MCF 10A (cell line): ENCODE results near the gene RHOXF2B. TPM values are rescaled to one million over a fixed set of nuclear protein-coding genes. Genes with fewer than 3 reads are reported as not detected.
"Not testable (repeated sequence)": the region's sequence is repeated elsewhere in the genome, so short reads cannot be mapped to it uniquely, and the experiment has no call there.

Experiments
- BruUV-seq: library from RNA; stranded (reverse); fragments of 400-500 nt; replicated peaks from 2 replicates; lab custom pipeline; 2021; lab: Mats Ljungman, UMichigan
- CTCF ChIA-PET: fragments of 300-600 bp; sonication (Branson Sonifier 250); formaldehyde crosslinking; extraction: SDS; loops from one replicate; lab custom pipeline; 2021; ENCODE audit warnings: antibody characterized with exemption, inconsistent platforms; lab: Yijun Ruan, JAX
- POLR2A ChIA-PET: fragments of 300-600, 350-650 bp; sonication (Branson Sonifier 250); formaldehyde crosslinking; extraction: SDS; loops from one replicate; lab custom pipeline; 2020; ENCODE audit warnings: antibody characterized with exemption, inconsistent platforms; lab: Yijun Ruan, JAX
- DNase-seq: peaks from one replicate; pipeline ENCODE4 v3.0.0-alpha.2; 2018; ENCODE audit not compliant: unreplicated experiment
- H3K27ac Mint-ChIP-seq: one replicate; pipeline ENCODE4 v1.8.0; 2022; ENCODE audit warnings: mild to moderate bottlenecking, low read depth, mixed read lengths; ENCODE audit not compliant: unreplicated experiment
- H3K27me3 Mint-ChIP-seq: one replicate; pipeline ENCODE4 v1.8.0; 2022; ENCODE audit warnings: mixed read lengths; ENCODE audit not compliant: insufficient read depth, unreplicated experiment
- H3K36me3 Mint-ChIP-seq: one replicate; pipeline ENCODE4 v1.8.0; 2022; ENCODE audit warnings: mild to moderate bottlenecking, moderate library complexity, mixed read lengths; ENCODE audit not compliant: insufficient read depth, unreplicated experiment
- H3K4me1 Mint-ChIP-seq: one replicate; pipeline ENCODE4 v1.8.0; 2022; ENCODE audit warnings: mixed read lengths; ENCODE audit not compliant: insufficient read depth, unreplicated experiment
- H3K4me3 Mint-ChIP-seq: one replicate; pipeline ENCODE4 v1.8.0; 2022; ENCODE audit warnings: mild to moderate bottlenecking, moderate library complexity, mixed read lengths; ENCODE audit not compliant: unreplicated experiment
- H3K9me3 Mint-ChIP-seq: one replicate; pipeline ENCODE4 v1.8.0; 2022; ENCODE audit warnings: mixed read lengths; ENCODE audit not compliant: unreplicated experiment
- CTCF ChIP-seq: fragments of 200-600 bp; IDR thresholded peaks from one replicate; pipeline ENCODE4 v1.8.0; 2022; ENCODE audit warnings: antibody characterized with exemption, mild to moderate bottlenecking; ENCODE audit not compliant: unreplicated experiment
- intact Hi-C: fragments of 100-400 bp; cut with micrococcal nuclease; formaldehyde crosslinking; loops from 2 replicates; pipeline ENCODE4 v1.14.1; 2022
- total RNA-seq: library from RNA; stranded (reverse); gene quantifications from 2 replicates; pipeline ENCODE4 v1.2.3, GENCODE V29; 2022

RHOXF2B gene
- total RNA-seq, 1 experiment from 2014 or later = not detected

DNA sequence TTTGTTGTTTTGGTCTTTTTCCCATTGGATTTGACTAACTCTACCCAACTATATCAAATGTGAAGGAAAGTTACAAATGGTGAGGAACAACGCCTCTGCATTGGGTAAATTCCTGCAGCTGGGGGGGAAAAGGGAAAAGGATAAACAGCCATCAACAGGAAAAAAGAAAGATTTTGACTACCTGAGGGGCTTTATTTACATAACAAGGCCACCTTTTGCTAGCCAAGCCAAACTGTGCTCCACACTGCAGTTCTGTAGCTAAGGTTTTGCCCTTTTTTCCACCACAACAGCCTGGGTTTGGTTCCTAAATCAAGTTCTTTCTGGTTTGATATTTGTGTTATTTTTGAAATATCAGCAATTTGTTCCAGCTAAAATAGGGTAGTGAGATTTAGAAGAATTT lies 40.8 kb downstream of the RHOXF2B start:
- CTCF ChIA-PET = interaction anchor here (0.7 to 1.4 kb wide), 2 partner anchors 174 to 177 kb away, joined by 3 to 6 read pairs; no protein-coding TSS in a partner anchor

GRCh38 chrX:120035522-120036309 lies 41.8 kb downstream of the RHOXF2B start:
- intact Hi-C loops, POLR2A ChIA-PET, BruUV-seq, DNase-seq, H3K9me3 Mint-ChIP-seq, H3K36me3 Mint-ChIP-seq, H3K27ac Mint-ChIP-seq, H3K4me1 Mint-ChIP-seq, H3K4me3 Mint-ChIP-seq: not testable (repeated sequence)
- CTCF ChIA-PET = interaction anchor here (1.1 to 2.4 kb wide), 3 partner anchors 19 to 178 kb away, joined by 3 to 10 read pairs (median 6); no protein-coding TSS in a partner anchor
- H3K27me3 Mint-ChIP-seq = peaks cover 19% of the 10 kb centered on the region

More for the DNA sequence above, 40.8 kb downstream of the RHOXF2B start:
- no peak for TF ChIP-seq CTCF
- BruUV-seq = no TSS peak
- Mint-ChIP-seq H3K4me1 (no peaks in the 10 kb centered on the region), H3K27me3 (peaks cover 18% of the 10 kb centered on the region), H3K36me3 (no peaks in the 10 kb centered on the region), H3K4me3 (no peak overlapping the region), H3K9me3 (no peaks in the 10 kb centered on the region), H3K27ac (no peak overlapping the region)
- intact Hi-C loops = no loop called here
- POLR2A ChIA-PET = interaction anchor here (0.6 kb wide), 1 partner anchor 110 kb away, joined by 3 read pairs; no protein-coding TSS in a partner anchor
- no peak for DNase-seq

DNA sequence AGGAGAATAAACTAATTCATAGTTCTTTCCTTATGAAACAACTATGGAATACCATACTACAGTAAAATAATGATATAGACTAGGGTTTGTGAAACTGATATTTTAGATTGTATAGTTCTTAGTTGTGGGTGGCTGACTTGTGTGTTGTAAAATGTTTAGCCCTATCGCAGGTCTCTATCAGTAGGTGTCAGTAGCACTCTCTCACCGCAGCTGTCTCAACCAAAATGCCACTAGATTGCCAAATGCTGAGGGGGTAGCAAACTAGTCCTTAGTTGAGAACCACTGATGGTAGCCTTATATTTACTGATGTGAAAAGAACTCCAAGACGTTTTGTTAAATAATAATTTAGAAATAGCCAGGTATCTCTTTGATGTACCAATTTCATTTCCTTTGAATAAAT lies 48.1 kb downstream of the RHOXF2B start:
- Mint-ChIP-seq H3K27me3 (peaks cover 50% of the 10 kb centered on the region), H3K27ac (no peak overlapping the region), H3K9me3 (peaks cover 6% of the 10 kb centered on the region), H3K4me3 (no peak overlapping the region), H3K4me1 (no peaks in the 10 kb centered on the region), H3K36me3 (no peaks in the 10 kb centered on the region)
- CTCF ChIA-PET = interaction anchor here (1.3 kb wide), 1 partner anchor 35 kb away, joined by 3 read pairs; no protein-coding TSS in a partner anchor
- POLR2A ChIA-PET = no interaction called here
- no peak for TF ChIP-seq CTCF
- intact Hi-C loops = no loop called here
- no TSS peak for BruUV-seq
- peak; percentile 5 for DNase-seq

DNA sequence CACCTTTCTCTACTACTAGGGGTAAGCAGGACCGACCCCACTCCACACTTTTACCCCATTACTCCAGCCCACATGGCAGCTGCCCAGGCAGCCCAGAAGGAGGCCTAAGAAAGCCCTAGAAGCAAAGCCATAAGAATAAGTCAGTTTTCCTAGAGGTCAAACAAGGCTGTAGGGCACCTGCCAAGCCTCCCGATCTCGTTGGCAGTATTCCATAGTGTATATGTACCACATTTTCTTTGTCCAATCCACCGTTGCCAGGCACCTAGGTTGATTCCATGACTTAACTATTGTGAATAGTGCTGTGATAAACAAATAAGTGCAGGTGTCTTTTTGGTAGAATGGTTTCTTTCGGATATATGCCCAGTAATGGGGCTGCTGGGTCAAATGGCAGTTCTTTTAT lies 54.2 kb downstream of the RHOXF2B start:
- DNase-seq = no peak
- CTCF ChIA-PET = no interaction called here
- POLR2A ChIA-PET = no interaction called here
- Mint-ChIP-seq H3K9me3 (peaks cover 6% of the 10 kb centered on the region), H3K4me1 (no peaks in the 10 kb centered on the region), H3K36me3 (no peaks in the 10 kb centered on the region), H3K27me3 (peaks cover 27% of the 10 kb centered on the region), H3K4me3 (no peak overlapping the region), H3K27ac (no peak overlapping the region)
- intact Hi-C loops = no loop called here
- BruUV-seq = no TSS peak
- TF ChIP-seq CTCF = no peak
